Fibroblast of skin of back (primary cell): ENCODE data around the gene SASH3.

Experiments
- DNase-seq: peaks from one replicate; pipeline ENCODE4 v3.0.0-alpha.2; 2013

Gene SASH3

DNA sequence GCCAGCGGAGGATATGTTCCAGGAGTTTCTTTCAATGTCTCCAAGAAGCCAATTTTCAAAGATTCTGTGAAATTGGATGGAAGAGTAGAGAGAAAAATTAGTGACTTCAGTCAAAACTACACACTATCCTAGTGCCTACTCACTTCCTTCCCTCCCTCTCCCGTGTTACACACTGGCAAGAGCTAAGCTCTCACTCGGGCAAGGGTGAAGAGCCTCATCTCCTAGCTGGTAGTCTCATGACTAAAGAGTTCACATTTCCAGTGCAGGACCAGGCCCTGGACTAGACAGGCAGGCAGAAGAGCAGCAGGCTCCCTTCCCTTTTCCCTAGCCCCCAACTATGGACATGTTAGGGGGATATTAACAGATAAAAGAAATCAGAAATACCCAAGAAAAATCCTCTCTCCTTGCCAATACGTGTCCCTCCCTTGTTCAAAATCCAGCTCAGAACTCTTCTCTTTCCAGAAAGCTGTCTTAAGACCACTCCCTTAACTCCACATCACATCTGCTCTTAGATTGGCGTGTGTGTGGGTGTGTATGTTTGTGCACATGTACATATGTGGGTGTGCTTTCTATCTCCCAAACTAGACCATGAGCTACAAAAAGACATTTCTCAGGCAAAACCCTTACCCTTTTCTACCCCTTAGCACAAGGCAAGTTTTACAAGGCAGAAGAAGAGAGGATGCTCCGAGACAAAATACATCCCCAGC lies 34.1 kb downstream of the SASH3 start:
- DNase-seq = no peak

DNA sequence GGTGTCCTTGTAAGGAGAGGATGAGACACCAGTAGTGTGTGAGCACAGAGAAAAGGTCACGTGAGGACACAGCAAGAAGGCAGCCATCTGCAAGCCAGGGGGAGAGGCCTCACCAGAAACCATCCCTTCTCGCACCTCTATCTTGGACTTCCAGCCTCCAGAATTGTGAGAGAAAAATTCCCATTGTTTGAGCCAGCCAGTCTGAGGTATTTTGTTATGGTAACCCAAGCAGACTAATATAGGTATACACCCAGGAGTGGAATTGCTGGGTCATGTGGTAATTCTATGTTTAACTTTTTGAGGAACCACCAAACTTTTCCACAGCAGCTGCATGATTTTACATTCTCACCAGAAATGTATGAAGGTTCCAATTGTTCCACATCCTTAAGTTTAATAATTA lies 38.4 kb downstream of the SASH3 start:
- DNase-seq = no peak

DNA sequence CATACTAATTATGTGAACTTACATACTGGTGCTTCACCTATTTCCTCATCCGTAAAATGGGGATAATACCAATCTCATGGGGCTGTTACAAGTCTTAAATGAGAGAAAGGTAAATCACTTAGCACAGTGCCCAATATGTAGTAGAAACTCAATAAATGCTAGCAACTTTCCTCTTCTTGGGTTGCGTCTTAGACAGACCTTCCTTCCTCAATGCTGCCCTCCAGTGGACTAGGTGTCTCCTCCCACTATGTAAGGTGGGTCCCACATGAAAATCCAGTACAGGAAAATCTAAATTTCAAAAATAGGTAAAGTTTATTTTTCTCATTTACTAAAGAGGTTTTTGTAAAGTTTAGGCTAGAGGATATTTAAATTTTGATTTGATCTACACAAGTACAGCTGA lies 43.4 kb downstream of the SASH3 start:
- DNase-seq = no peak

DNA sequence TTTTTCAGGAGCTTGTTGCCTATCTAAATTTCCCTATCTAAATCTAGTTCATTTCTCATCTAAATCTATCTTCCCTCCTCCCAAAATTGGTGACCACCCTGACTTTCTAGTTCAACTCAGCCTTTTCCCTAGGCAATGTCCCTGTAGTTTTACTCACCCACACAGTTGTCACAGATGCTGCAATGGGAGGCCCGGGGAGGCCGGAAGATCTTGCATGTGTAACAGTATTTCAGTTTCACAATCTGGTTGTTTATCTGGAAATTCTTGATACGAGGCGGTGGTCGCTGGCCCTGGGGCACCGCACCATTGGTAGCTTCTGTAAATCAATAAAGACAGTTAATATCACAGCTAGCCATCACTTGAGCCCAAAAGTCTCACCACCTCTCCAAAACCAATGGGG lies 43.8 kb downstream of the SASH3 start:
- no peak for DNase-seq

DNA sequence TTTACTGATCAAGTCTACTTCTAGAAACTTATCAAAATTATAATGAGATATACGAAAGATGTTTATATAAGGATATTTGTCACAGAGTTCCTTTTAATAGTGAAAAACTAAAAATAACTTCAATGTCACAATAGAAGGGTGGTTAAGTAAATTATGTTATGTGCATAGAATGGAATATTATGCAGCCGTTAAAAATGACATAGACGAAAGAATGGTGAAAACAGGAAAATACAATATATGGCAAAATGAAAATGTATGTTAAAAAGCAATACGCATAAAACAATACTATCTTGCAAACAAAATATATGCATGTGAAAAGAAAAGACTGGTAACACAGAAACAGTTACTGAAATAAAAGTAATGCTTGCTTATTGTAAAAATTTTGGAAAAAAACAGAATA lies 44.9 kb downstream of the SASH3 start:
- no peak for DNase-seq

DNA sequence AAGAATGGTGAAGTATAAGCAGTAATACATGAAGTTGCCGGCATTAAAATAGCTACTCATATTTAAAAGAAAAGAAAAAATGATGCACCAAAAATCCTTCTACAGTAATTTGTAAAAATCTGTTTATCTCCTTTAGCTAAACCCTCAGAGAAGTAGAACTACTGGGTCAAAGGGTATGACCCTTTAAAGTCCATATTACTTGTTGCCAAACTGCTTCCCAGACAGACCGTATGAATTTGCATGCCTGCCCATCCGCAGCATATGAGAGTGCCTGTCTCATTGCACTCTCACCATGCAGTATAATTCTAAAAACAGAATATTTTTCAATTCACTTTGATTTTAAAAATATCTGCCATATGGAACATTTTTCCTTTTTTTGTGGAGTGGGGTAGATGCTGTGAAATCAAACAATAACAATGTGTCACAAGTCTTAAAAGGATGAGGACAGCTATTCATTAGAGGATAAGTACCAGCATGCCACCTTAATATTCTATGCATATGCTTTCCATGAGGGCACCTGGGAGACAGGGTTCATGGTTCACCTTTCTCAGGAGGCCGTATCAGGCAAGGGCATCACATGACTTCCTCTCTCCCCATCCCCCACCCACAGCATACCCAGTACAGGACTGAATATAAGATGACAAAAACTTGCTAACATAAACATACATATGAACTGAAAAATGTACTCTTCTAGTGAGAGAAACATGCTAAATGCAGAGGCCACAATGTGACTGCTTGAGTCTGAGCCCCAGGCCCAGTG lies 46.2 kb downstream of the SASH3 start:
- DNase-seq = no peak

DNA sequence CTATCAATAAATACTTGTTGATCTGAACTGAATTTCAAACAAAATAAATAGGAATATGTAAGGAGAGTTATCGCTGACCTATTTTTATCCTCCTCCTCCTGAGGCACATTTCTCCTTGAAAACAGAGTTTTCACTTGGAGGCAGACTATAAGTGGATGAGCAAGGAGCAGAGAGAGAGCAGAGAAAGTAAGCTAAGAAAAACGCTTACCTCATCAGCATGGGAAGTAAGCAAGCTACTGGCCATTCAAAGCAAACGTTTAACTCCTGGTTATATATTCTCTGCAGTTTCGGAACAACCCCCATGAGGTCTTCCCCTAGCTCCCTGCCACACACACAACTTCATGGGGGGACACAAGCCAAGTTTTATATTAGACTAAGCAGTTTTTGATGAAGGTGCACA lies 50.7 kb downstream of the SASH3 start:
- DNase-seq = no peak

DNA sequence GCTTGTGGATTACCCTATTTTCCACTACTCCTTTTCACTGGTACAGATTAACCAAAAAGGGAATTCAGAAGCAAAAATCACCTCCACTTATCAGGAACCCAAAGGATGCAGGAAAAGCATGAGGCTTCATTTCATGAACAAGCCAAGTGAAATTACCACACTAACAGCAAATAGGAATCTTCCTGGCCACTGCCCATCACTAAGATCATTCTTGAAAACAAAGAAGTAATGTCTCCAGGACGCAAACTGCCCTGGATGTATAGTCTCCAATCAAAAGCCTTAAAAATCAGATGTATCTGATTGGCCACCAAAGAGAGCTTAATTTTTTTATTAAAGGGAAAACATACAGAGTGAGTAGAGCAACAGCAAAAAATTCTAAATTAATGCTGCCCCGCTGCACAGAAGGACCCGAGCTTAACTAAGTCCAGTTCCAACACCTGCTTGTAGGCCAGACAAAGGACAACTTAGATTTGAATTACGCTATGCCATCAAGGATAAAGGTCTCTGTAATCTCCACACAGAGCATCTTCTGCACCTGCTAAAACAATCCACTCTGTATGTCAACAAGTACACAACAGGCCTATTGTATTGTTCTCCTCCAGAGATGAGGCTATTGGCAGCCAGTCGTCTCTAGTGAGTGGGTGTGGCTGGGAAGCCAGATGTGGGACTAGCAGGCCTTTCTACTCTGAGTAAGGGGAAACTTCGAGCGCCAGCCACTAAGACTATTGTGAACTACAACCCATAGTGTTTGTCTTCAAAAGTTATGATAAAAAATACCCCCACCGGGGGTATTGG lies 51.5 kb downstream of the SASH3 start:
- DNase-seq = no peak

DNA sequence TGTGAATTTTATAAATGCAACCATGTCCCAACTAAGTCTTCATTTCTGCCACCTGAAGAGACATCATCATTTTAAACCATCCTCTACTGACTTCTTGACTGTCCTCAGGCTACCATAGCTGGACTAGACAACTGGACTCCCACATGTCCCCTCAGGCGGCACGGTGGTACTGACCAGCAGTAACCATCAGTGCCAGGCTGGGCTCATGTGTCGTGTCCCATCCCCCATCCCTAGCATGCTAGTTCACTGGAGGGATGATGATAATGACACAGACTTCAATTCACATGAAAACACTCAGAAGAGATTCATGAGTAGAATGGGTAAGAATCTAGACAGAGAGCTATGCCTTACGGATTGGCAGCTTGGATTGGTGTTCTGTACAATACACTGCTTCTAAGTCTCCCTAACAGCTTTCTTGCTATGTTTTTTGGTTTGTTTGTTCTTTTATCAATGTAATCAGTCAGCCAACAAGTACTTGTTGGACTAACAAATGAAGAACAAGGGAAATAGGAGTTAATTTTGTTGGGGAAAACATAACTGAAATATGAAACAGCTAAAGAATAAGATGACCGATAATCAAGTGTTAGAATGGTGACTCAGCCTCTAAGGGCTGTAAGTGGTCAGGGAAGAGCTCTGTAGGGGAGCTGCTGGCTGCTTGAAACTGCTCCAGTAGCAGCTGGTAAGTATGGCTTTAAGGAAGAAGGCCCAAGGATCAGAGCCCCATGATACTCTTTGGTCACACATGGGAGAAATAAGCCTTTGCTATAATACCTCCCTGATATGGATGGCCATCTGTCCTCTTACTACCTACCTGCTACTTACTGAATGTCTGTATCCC lies 53.6 kb downstream of the SASH3 start:
- DNase-seq = peak; percentile 68

DNA sequence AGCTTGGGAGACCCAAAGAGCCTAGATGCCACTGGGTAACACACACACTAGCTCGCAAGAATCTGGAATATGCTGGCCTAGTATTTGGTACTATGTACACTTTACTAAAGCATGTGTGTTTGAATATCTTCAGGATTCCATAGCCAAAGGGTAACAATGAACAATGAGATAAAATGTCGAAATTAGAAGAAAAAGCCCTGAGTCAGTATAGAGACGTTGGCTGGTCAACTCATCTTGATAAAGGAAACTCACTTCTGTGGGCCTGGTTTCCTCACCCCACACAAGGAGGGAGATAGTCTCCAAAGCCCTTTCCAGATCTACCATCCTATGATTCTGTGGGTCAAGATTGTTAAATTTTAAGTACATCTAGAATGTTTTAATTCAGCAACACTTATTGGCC lies 57.1 kb downstream of the SASH3 start:
- no peak for DNase-seq

DNA sequence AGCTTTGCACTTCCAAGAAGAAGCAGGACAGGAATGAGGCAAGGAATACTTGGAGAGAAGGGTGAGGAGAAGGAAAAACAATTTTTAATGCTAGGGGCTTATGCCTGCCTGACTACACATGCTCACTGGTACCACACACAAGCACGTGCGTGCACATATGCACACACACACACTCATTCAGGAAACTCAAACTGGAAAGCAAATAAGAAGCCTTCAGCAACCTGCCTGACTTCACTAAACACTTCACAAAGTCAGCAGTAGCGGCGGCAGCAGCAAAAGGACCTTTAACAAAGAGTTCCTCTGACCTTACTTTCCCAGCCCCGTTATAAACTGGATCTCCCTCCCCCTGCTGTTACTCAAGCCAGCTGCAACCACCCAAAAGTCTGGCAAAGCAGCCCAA lies 60.6 kb downstream of the SASH3 start:
- DNase-seq = no peak

DNA sequence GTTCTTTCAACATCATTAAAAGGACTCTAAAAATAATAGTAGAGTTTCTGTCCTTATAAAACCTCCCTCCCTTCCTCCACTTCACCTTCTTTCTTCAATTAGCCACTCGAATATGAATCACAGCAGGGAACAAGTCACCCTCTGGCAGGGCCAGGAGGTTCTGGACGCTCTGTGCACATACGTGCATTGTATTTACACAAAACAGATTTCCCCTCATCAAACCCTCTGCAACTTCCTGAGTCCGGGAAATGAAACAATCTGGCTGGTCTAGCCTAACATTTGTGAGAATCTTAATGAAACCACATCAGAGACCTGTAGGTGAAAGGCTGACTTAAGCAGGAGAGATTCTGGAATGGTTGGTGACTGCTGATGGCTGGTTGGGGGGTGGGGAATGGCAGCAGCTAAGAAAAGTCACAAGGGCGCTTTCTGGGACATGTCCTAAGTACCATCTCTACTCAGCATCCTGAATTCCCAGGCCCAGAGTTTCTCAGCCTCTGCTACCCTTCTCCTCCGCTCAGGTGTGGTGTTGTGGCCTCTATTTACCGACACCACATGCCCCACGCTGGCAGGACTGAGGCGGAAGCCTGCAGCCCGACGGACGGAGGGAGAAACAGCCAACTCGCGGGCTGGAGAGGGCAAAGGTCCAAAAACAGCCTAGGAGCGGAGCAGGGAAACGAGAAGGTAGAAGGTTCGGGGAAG lies 62.9 kb downstream of the SASH3 start:
- no peak for DNase-seq

DNA sequence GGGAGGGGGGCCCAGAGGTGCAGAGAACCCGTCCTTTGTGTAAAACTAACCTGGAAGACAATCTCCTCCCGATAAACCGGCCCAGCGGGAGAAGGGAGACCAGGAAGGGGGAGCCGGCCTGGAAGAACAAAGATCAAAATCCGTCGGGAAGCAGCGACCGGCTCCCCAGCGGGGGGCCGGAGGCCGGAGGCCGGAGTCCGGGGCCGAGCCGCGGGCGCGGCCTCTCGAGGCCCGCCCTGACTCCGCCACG lies 63.4 kb downstream of the SASH3 start:
- no peak for DNase-seq

DNA sequence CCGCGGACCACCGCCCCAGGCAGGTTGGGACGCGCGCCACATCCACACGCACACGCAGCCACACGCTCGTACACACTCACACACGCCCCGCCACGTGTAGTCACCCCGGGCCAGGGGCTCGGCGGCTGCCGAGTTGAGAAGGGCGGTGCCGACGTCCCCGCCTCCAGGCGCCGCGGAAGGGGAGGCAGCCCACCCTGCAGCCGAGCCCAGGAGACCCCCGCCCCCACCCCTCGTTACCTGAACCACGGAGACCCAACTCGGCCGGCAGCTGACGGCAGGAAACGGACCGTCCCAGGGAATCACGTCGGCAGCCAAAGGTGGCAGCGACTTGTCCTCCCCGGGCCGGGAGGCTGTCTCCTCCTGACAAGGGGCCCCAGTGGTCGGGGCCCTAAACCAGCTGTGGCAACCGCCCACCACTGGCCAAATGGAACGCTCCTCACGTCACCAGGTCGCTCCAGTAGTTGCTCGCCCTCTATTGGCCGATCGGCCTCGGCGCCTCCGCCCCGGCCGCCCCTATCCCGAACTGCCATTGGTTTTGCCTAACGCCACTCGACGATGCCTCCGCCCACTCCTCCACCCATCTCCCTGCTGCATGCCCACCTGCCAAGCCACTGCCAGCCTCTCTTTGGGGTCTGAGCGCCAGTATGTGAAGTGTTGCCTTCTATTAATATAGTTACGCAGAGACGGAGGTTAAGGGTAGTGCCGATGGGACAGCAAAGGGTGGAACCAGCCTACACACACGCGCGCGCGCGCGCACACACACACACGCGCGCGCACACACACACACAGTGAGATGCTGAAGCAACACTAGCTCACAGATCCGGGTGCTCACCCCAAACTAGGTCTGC lies 63.9 kb downstream of the SASH3 start, which contains the start of gene ZDHHC9:
Gene ZDHHC9 (minus strand): TSS at position 428 of the 848 bp plus-strand sequence. CDS start 1,941 bp downstream, outside the sequence.
- DNase-seq = peak; percentile 87
